Retinal pigment epithelial cell (primary cell): ENCODE measurements around the gene B3GALT2.

Experiments
- DNase-seq: peaks from one replicate; pipeline ENCODE4 v3.0.0-alpha.2; 2010; ENCODE audit warnings: low read depth
- H3K4me3 ChIP-seq: 2 replicates; pipeline ENCODE4 v1.5.1; 2011; ENCODE audit warnings: mild to moderate bottlenecking, low read length, control low read depth, moderate library complexity
- TF ChIP-seq, protein P1 (sequence below): conservative IDR thresholded peaks from 2 replicates; pipeline ENCODE4 v1.5.1; 2011; ENCODE audit warnings: low read depth, low read length, control low read depth, inconsistent platforms

The B3GALT2 gene

GRCh38 chr1:193156822-193157142 lies 29.6 kb downstream of the B3GALT2 start:
- H3K4me3 ChIP-seq: no peak overlapping the region
- TF ChIP-seq, protein P1, sequence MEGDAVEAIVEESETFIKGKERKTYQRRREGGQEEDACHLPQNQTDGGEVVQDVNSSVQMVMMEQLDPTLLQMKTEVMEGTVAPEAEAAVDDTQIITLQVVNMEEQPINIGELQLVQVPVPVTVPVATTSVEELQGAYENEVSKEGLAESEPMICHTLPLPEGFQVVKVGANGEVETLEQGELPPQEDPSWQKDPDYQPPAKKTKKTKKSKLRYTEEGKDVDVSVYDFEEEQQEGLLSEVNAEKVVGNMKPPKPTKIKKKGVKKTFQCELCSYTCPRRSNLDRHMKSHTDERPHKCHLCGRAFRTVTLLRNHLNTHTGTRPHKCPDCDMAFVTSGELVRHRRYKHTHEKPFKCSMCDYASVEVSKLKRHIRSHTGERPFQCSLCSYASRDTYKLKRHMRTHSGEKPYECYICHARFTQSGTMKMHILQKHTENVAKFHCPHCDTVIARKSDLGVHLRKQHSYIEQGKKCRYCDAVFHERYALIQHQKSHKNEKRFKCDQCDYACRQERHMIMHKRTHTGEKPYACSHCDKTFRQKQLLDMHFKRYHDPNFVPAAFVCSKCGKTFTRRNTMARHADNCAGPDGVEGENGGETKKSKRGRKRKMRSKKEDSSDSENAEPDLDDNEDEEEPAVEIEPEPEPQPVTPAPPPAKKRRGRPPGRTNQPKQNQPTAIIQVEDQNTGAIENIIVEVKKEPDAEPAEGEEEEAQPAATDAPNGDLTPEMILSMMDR: no peak
- DNase-seq: no peak

- DNase-seq: no peak
- TF ChIP-seq, protein P1: no peak
- H3K4me3 ChIP-seq: no peak overlapping the region
These were observed 30.1 kb downstream of the B3GALT2 start for GRCh38 chr1:193156117-193156821.

DNA sequence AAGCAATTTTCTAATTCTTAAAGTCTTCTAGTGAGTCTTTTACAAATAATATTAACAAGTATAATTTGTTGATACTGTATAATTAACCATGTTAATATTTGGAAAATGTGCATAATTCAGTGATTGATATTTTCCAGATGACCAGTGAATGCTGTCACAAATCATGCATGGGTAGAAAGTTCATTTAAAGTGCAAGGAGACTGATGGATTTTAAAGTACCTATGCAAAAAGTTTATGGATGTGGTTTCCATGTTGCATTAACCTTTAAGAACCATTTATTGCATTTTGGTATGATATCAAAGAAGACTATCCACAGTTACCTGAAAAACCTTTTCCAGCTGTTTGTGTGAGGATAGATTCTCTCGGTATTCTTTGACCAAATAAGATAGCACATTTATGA lies 41.4 kb downstream of the B3GALT2 start:
- H3K4me3 ChIP-seq: no peak overlapping the region
- TF ChIP-seq, protein P1: no peak
- no peak for DNase-seq

DNA sequence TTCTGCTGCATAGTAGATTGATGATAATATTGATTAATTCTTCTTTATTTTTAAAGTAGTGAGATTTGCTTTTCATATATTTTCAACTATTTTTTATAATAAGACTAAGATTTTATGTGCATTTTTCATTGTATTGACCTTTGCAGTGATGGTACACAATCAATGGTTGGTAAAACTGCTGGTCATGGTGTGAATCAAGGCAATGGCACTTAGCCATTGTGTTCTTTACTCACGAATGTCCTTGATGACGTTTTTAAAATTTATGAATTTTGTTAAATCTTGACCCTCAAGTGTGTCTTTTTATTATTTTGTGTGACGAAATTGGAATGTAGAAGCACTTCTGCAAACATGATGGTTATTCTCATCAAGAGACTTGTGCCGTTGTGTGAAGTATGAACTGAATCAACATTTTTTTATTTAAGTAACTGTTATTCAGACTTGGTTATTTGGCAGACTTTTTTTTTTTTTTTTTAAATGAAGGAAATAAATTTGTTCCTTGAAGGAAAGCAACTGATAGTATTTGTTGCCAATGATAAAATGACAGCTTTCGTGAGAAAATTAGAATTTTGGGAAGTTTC lies 42.0 kb downstream of the B3GALT2 start:
- DNase-seq: no peak
- no peak overlapping the region for H3K4me3 ChIP-seq
- TF ChIP-seq, protein P1: no peak

- TF ChIP-seq, protein P1: peak; percentile 29
- no peak overlapping the region for H3K4me3 ChIP-seq
- DNase-seq: no peak
These were observed 43.1 kb downstream of the B3GALT2 start for GRCh38 chr1:193143285-193143684.

GRCh38 chr1:193142409-193142808 lies 44.0 kb downstream of the B3GALT2 start:
- TF ChIP-seq, protein P1: no peak
- DNase-seq: no peak
- no peak overlapping the region for H3K4me3 ChIP-seq

DNA sequence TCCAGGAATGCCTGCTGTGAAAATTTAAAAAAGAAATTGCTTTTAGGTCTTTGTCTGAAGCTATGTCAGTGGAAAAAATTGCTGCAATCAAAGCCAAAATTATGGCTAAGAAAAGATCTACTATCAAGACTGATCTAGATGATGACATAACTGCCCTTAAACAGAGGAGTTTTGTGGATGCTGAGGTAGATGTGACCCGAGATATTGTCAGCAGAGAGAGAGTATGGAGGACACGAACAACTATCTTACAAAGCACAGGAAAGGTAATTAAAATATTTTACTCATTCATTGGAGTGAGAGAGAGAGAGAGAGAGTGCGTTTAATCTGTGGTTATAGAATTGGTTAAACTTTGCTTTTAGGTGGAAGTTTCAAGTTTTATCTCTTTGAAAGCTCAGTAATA lies 44.6 kb downstream of the B3GALT2 start:
- TF ChIP-seq, protein P1: no peak
- no peak for DNase-seq
- H3K4me3 ChIP-seq: no peak overlapping the region
